ENCODE results near the gene FCER1G.

- TF ChIP-seq CTCF (IDR thresholded peaks at IDR 0.05) (no peak), POLR2A (IDR thresholded peaks at IDR 0.05) (no peak)
Observed at GRCh38 chr1:161241682-161242081, 26.6 kb downstream of the FCER1G start.

All from esophagus squamous epithelium (tissue), 4 donors.